Mononuclear cell (primary cell): ENCODE measurements around the gene NQO1. TPM values are rescaled to one million over a fixed set of nuclear protein-coding genes. Genes with fewer than 3 reads are reported as not detected.

Experiments
- H3K27me3 ChIP-seq: 2 replicates; pipeline ENCODE4 v1.6.0; 2011; ENCODE audit warnings: low read length, control low read depth; ENCODE audit not compliant: insufficient read depth
- H3K4me1 ChIP-seq: 2 replicates; pipeline ENCODE4 v1.5.1; 2011; ENCODE audit warnings: mild to moderate bottlenecking, low read length, control low read depth; ENCODE audit not compliant: insufficient read depth
- H3K4me3 ChIP-seq: 2 replicates; pipeline ENCODE4 v1.5.1; 2011; ENCODE audit warnings: mild to moderate bottlenecking, low read length, moderate library complexity
- H3K9me3 ChIP-seq: 2 replicates; pipeline ENCODE4 v1.5.1; 2011; ENCODE audit warnings: low read depth, mild to moderate bottlenecking, control low read depth, low read length
- total RNA-seq: library from RNA; depleted of rRNA; stranded (reverse); fragments of >200 nt; gene quantifications from one replicate; pipeline ENCODE4 v1.2.3, GENCODE V29; 2012

Gene NQO1
- total RNA-seq, 1 donor, result 2.6 TPM

DNA sequence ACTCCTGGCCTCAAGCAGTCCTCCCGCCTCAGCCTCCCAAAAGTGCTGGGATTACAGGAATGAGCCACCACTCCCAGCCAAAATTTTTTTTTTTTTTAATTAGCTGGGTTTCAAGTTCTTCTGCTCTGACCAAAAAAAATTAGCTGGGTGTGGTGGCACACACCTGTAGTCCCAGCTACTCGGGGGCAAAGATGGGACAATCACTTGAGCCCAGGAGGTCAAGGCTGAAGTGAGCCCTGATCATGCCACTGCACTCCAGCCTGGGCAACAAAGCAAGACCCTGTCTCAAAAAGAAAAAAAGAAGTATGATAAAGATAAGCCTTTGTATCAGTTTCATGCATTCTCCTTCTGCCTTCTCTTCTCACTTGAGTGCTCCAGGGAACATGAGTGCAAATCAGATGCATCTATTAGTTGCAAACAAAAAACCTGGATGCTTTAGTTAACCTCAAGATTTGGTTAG, 1.9 kb downstream of the NQO1 start:
- H3K4me1 ChIP-seq, result peaks cover 30% of the 10 kb centered on the region
- no peaks in the 10 kb centered on the region for H3K27me3 ChIP-seq
- no peak overlapping the region for H3K4me3 ChIP-seq
- no peaks in the 10 kb centered on the region for H3K9me3 ChIP-seq

DNA sequence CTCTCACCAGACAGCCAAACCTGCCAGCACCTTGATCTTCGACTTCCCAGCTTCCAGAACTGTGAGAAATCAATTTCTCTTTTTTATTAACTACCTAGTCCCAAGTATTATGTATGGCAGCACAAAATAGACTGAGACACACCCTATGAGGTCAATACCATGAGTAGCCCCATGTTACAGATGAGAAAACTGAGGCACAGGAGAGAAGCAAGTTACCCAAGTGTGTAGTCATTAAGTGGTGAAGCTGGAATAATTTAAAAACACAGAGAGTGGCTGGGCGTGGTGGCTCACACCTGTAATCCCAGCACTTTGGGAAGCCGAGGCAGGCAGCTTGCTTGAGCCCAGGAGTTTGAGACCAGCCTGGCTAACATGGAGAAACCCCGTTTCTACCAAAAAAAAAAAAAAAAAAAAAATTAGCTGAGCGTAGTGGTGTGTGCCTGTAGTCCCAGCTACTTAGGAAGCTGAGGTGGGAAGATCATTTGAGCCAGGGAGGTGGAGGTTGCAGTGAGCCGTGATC, 4.9 kb downstream of the NQO1 start:
- Histone ChIP-seq H3K4me3 (no peak overlapping the region), H3K9me3 (no peaks in the 10 kb centered on the region), H3K4me1 (peaks cover 20% of the 10 kb centered on the region)

DNA sequence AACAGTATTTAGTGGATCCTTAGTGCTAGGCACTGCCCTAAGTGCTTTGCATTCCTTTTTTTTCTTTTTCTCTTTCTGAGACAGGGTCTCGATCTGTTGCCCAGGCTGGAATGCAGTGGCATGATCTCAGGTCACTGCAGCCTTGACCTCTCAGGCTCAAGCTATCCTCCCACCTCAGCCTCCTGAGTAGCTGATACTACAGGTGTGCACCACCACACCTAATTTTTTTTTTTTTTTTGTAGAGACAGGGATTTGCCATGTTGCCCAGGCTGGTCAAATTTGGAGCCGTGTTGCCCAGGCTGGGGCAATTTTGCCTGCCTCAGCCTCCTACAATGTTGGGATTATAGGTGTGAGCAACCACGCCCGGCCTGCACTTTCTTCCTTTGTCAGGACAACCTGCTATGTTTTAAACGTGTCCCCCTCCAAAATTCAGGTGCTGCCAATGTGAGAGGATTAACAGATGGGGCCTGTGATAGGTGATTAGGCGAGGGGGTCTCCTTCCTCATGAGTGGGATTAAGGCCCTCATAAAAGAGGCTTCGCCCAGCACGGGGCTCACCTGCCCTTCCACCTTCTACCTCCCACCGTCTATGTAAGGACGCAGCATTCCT, 5.4 kb downstream of the NQO1 start:
- Histone ChIP-seq H3K27me3 (no peaks in the 10 kb centered on the region), H3K9me3 (no peaks in the 10 kb centered on the region), H3K4me3 (no peak overlapping the region), H3K4me1 (peaks cover 14% of the 10 kb centered on the region)

More for the DNA sequence above, 4.9 kb downstream of the NQO1 start:
- no peaks in the 10 kb centered on the region for H3K27me3 ChIP-seq

DNA sequence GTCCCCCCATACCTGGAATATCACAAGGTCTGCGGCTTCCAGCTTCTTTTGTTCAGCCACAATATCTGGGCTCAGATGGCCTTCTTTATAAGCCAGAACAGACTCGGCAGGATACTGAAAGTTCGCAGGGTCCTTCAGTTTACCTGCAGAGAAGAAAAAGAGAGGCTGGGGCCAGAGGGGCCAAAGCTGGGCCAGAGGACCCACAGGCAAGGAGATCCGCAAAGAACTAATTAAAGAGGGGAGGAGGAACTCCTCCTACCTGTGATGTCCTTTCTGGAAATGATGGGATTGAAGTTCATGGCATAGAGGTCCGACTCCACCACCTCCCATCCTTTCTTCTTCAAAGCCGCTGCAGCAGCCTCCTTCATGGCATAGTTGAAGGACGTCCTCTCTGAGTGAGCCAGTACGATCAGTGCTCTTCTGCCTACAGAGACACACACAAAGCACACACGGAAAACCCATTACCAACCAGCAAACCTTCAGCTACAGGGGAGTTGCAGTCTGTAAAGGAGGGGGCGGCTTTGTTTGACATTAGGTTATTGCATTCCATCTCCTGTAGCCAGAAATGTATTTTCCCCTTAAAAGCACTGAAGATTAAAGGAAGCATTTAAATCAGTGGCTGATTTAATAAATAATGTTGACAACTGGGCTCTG, 8.1 kb downstream of the NQO1 start:
- Histone ChIP-seq H3K4me1 (no peaks in the 10 kb centered on the region), H3K4me3 (no peak overlapping the region), H3K9me3 (no peaks in the 10 kb centered on the region), H3K27me3 (no peaks in the 10 kb centered on the region)

DNA sequence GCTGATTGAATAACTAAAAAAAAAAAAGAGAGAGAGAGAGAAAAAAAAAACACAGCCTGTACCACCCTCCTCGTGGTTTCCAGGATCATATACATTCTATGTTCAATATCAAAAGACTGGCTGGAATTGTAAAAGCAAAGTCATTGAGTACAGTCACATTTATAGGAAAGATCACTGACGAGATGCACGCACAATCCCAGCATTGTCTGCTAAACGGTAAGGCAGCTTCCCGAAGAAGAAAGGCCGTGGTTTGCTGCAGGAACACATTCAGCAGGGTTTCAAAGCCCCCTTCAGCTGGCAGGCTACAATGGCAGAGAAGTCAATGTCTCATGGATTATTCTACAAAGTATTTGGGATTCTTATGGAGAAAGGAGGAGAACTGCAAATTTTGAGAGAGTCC, 9.3 kb downstream of the NQO1 start:
- Histone ChIP-seq H3K27me3 (no peaks in the 10 kb centered on the region), H3K4me1 (no peaks in the 10 kb centered on the region), H3K9me3 (no peaks in the 10 kb centered on the region), H3K4me3 (no peak overlapping the region)

DNA sequence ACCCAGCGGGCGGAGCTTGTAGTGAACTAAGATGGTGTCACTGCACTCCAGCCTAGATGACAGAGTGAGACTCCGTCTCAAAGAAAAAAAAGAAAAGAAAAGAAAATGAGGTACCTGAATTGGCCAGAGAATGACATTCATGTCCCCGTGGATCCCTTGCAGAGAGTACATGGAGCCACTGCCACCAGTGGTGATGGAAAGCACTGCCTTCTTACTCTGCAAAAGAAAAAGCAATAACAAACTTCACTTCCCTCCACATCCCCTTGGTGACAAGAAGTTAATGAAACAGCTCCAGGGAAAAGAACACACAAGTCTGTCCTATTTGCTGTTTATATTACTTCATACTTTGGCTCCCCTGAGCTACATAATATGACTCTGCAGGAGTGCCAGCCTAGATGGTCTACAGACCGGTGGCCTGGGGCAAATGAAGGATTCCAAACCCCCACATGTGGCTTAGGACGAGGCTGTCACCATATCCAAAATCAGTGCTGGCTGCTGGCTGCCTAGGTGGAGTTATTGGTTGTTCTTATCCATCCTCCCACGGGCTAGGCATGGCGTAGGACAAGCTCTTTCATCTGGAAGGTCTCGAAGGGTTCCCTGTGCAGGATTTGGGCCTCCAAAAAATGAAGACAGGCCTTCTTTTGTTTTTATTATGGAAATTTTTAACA, 13.3 kb downstream of the NQO1 start:
- Histone ChIP-seq H3K4me1 (no peaks in the 10 kb centered on the region), H3K9me3 (no peaks in the 10 kb centered on the region), H3K27me3 (no peaks in the 10 kb centered on the region), H3K4me3 (no peak overlapping the region)

DNA sequence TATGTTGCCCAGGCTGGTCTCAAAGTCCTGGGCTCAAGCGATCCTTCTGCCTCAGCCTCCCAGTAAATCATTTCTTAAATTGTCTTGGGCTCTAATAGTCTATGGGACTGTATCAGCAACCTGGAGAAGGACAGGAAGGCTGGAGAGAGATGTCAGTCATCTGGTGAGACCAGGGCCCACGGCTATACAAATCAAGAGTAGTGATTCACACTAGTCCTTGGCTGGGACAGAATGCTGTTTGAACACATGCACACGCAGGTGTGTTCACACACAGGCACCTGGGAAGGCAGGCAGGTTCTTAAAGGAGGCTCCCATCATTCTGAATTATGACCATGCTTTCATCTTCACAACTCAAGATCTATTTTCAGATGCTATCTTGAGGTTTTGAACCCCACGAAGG, 14.1 kb downstream of the NQO1 start:
- no peaks in the 10 kb centered on the region for H3K9me3 ChIP-seq
- no peaks in the 10 kb centered on the region for H3K27me3 ChIP-seq
- no peaks in the 10 kb centered on the region for H3K4me1 ChIP-seq
- no peak overlapping the region for H3K4me3 ChIP-seq

DNA sequence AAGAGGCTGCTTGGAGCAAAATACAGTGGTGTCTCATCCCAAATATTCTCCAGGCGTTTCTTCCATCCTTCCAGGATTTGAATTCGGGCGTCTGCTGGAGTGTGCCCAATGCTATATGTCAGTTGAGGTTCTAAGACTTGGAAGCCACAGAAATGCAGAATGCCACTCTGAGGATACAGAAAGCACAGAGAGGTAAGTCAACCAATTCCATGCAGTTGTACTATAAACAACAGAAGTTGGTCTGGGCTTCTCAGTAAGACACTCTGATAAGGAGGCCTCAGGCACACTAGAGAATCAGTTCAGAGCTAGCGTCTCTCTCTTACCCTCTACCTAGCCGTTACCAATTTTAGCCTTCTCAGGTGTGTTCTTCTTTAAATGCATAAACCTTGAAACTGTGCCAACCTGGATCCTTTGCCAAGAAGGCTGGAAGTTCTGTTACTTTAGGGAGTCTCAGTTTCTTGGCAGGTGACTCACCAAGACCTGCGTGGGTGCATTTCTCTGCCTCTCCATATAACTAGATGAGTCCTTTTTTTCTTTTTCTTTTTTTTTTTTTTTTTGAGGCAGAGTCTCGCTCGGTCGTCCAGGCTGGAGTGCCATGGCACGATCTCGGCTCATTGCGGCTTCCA, 15.1 kb downstream of the NQO1 start:
- H3K27me3 ChIP-seq, result no peaks in the 10 kb centered on the region
- no peaks in the 10 kb centered on the region for H3K9me3 ChIP-seq
- H3K4me3 ChIP-seq, result no peak overlapping the region
- no peaks in the 10 kb centered on the region for H3K4me1 ChIP-seq

DNA sequence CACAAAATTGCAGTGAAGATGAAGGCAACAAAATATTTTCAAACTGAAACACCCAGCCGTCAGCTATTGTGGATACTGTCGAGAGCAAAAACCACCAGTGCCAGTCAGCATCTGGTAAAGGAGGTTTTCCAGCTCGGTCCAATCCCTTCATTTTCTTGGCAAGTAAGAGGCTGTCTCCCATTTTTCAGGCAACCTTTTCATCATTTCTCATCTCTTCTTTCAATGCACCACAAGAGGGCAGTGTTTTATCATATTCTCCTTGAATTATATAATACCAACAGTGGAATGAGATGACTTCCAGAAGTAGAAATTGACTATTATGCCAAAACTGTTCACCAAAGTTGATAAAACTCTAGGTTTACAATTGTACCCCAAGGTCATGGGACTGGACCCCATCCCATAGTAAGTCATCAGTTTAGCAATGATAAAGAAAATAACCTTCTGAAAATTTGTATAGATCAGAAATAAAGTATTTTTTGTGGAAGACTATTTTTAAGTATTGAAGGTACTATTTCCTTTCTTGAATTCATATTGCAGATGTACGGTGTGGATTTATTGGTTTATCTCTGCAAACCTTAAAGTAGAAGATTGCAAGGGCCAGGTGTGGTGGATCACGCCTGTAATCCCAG, 16.8 kb downstream of the NQO1 start:
- no peak overlapping the region for H3K4me3 ChIP-seq
- H3K27me3 ChIP-seq, result no peaks in the 10 kb centered on the region
- H3K4me1 ChIP-seq, result no peaks in the 10 kb centered on the region
- no peaks in the 10 kb centered on the region for H3K9me3 ChIP-seq

DNA sequence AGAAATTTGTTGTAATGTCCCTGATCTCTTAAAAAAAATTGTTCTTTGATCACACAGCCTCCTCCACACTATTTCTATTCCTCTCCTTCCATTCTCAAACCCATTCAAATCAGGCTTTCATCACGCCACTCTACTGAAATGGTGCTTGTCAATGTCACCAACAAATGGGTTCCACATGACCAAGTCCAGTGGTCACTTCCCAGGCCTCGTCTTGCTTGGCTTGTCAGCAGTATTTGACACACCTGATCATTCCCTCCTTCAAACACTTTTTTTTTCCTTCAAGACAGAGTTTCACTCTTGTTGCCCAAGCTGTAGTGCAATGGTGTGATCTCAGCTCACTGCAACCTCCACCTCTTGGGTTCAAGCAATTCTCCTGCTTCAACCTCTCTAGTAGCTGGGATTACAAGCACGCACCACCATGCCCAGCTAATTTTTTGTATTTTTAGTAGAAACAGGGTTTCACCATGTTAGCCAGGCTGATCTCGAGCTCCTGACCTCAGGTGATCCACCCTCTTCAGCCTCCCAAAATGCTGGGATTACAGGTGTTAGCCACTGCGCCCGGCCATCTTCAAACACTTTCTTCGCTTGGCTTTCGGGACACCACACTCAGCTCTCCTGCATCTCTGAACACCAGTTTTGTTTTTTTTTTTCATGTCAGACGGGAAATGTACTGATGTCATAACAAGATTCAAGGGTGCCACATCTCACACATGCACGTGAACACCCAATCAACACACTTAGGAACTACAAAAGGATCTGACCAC, 18.3 kb downstream of the NQO1 start:
- no peak overlapping the region for H3K4me3 ChIP-seq
- no peaks in the 10 kb centered on the region for H3K9me3 ChIP-seq
- H3K4me1 ChIP-seq, result no peaks in the 10 kb centered on the region
- no peaks in the 10 kb centered on the region for H3K27me3 ChIP-seq

DNA sequence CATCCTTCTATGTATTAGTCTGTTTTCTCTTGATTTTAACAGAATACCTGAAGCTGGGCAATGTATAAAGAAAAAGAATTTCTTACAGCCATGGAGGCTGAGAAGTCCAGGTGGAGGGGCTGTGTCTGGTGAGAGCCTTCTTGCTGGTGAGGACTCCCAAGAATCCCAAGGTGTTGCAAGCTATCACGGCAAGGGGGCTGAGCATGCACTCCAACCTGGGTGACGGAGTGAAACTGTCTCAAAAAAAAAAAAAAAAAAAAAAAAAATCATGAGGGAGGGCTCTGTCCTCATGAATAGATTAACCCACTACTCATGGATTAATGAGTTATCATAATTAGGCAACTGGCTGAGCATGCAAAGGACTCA, 19.4 kb downstream of the NQO1 start:
- H3K4me1 ChIP-seq, result no peaks in the 10 kb centered on the region
- no peaks in the 10 kb centered on the region for H3K27me3 ChIP-seq
- no peaks in the 10 kb centered on the region for H3K9me3 ChIP-seq
- H3K4me3 ChIP-seq, result no peak overlapping the region

DNA sequence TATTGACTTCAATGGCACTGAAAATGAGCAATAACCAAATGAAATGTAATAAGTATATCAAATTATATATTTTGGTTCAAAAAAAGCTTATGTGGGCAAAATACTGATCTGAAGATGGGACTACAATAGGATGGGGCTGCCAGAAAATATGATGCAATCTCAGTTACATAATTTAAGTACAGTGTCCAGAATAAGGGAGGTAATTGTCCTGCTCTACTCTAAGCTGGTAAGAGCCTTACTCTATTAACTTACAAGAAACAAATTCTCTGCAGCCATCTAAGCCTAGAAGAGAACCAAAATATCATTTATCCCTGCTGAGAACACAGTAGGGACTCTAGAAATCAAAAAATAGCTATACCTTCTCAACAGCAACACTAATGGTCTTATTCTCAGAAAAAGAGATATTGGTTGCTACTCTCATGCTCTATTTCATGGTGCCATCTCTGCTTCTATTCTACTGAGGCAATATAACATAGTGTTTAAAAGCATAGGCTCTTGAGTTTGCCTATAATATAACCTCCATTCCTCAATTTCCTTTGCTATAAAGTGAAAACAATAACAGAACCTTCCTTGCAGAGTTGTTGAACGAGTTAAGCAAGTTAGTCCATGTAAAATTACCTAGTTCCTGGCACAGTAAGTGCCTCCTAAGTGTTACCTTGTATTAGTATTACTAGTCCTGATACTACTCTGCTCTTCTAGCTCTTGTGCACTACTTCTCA, 19.9 kb downstream of the NQO1 start:
- Histone ChIP-seq H3K27me3 (no peaks in the 10 kb centered on the region), H3K4me1 (no peaks in the 10 kb centered on the region), H3K9me3 (no peaks in the 10 kb centered on the region), H3K4me3 (no peak overlapping the region)

DNA sequence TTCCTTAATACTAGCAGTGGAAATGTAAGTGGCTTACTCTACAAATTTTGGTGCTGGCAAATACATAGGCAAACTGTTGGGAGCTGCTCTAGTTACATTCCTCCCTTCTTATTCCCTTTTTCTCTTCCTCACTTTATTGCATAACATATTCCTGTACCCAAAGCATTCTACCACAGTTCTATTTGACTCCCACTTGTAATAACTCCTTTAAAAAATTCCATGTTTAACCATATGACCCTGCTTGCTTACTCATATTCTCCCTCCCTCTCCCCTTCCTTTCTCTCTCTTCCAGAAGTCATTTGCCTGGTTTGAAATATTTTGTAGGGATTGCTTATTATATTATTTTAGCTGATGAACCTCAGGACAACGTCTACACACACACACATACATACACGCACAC, 22.7 kb downstream of the NQO1 start:
- H3K9me3 ChIP-seq, result no peaks in the 10 kb centered on the region
- no peak overlapping the region for H3K4me3 ChIP-seq

DNA sequence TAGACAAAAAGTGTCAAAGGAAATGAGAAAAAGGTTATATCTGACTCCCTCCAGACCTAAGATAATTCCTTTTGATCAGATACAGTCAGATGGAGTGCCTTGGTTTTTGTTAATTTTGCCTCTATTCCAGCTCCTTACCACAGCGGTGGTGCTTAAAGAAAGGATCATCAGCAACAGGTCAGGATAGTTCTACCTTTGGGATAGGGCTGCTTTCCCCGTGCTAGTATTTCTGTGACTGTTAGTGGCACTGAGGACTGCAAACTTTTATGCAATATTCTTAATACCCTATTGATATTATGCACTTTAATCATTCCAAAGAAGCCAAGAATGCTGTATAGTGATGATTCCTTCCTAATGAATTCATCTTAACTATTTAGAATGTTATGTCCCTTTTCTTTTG, 24.5 kb downstream of the NQO1 start:
- no peaks in the 10 kb centered on the region for H3K9me3 ChIP-seq
- no peaks in the 10 kb centered on the region for H3K27me3 ChIP-seq
- H3K4me3 ChIP-seq, result no peak overlapping the region
- no peaks in the 10 kb centered on the region for H3K4me1 ChIP-seq

More for the DNA sequence above, 22.7 kb downstream of the NQO1 start:
- H3K4me1 ChIP-seq, result no peaks in the 10 kb centered on the region
- no peaks in the 10 kb centered on the region for H3K27me3 ChIP-seq
